Coronary artery (tissue), 2 donors: ENCODE measurements around the gene RGS17.

ENCODE experiments used
- DNase-seq: peaks from one replicate; pipeline ENCODE4 v3.0.0-alpha.2; 2017; ENCODE audit warnings: low spot score
- H3K27ac ChIP-seq, 2 donors: fragments of 200-600 bp; sonication (generic); one replicate each; pipeline ENCODE4 v1.5.1; 2016 to 2019
- H3K4me3 ChIP-seq: fragments of 200-600 bp; sonication (generic); 2 replicates; pipeline ENCODE4 v1.5.1; 2016; ENCODE audit warnings: mild to moderate bottlenecking, moderate library complexity
- CTCF ChIP-seq: fragments of 200-600 bp; sonication (generic); IDR thresholded peaks from one replicate; pipeline ENCODE4 v1.5.1; 2019; ENCODE audit warnings: antibody characterized with exemption

Gene RGS17

GRCh38 chr6:153162172-153162571, 31.1 kb upstream of the RGS17 start:
- DNase-seq: no peak
- TF ChIP-seq CTCF: no peak
- no peak overlapping the region for H3K27ac ChIP-seq
- no peak overlapping the region for H3K4me3 ChIP-seq

- TF ChIP-seq CTCF: no peak
- no peak for DNase-seq
- Histone ChIP-seq H3K4me3 (no peak overlapping the region), H3K27ac (no peak overlapping the region)
These were observed 29.1 kb upstream of the RGS17 start for GRCh38 chr6:153160221-153160620.

- Histone ChIP-seq H3K27ac (no peak overlapping the region), H3K4me3 (no peak overlapping the region)
- no peak for DNase-seq
- TF ChIP-seq CTCF: no peak
These were observed 19.8 kb upstream of the RGS17 start for GRCh38 chr6:153150752-153151440.

GRCh38 chr6:153150371-153150751, 19.3 kb upstream of the RGS17 start:
- no peak for TF ChIP-seq CTCF
- H3K27ac ChIP-seq: no peak overlapping the region
- H3K4me3 ChIP-seq: no peak overlapping the region
- DNase-seq: no peak

GRCh38 chr6:153149891-153150290, 18.8 kb upstream of the RGS17 start:
- H3K4me3 ChIP-seq: no peak overlapping the region
- no peak for TF ChIP-seq CTCF
- no peak for DNase-seq
- H3K27ac ChIP-seq: no peak overlapping the region

- DNase-seq: no peak
- Histone ChIP-seq H3K27ac (no peak overlapping the region), H3K4me3 (no peak overlapping the region)
- TF ChIP-seq CTCF: no peak
These were observed 15.3 kb upstream of the RGS17 start for GRCh38 chr6:153146413-153146812.

GRCh38 chr6:153145591-153145990, 14.5 kb upstream of the RGS17 start:
- H3K27ac ChIP-seq: no peak overlapping the region
- DNase-seq: no peak
- no peak overlapping the region for H3K4me3 ChIP-seq
- no peak for TF ChIP-seq CTCF
